ENCODE results near the gene QDPR.

- no peak for TF ChIP-seq CTCF (IDR thresholded peaks at IDR 0.05; ENCODE audit: insufficient read depth, low read length, poor library complexity, severe bottlenecking)
- TF ChIP-seq EZH2phosphoT487 (conservative IDR thresholded peaks at IDR 0.05; ENCODE audit: low read length), result no peak
Measured at GRCh38 chr4:17493619-17494018, 18.3 kb downstream of the QDPR start.
